Heart left ventricle (tissue), 16 donors: ENCODE results near the gene ZSCAN16. TPM values are rescaled to one million over a fixed set of nuclear protein-coding genes. Genes with fewer than 3 reads are reported as not detected.

ENCODE experiments used
- ATAC-seq, 4 donors: fragments of 200-7000 bp; cut with Tn5 transposase; one replicate each; pipeline ENCODE4 v1.9.1; 2020 to 2022; ENCODE audit warnings: moderate library complexity in 4 of 4, mild to moderate bottlenecking in 3 of 4, moderate number of reproducible peaks in 1 of 4
- DNase-seq, 5 donors: peaks; one replicate each; pipeline ENCODE4 v3.0.0-alpha.2; 2020
- H3K27ac ChIP-seq, 12 donors: fragments of 200-600 bp; sonication (generic) in 4 of 12; one replicate each; pipeline versions ENCODE4 v1.5.0 to v1.8.0; 2016 to 2022; ENCODE audit warnings: mild to moderate bottlenecking in 2 of 12
- H3K27me3 ChIP-seq, 9 donors: fragments of 200-600 bp; sonication (generic) in 2 of 9; one replicate each; pipeline versions ENCODE4 v1.5.1 to v1.8.0; 2016 to 2022; ENCODE audit warnings: mild to moderate bottlenecking in 3 of 9
- H3K36me3 ChIP-seq, 9 donors: fragments of 200-600 bp; sonication (generic) in 2 of 9; one replicate each; pipeline versions ENCODE4 v1.5.0 to v1.8.0; 2018 to 2022; ENCODE audit warnings: mild to moderate bottlenecking in 2 of 9
- H3K4me1 ChIP-seq, 12 donors: fragments of 200-600 bp; sonication (generic) in 4 of 12; one replicate each; pipeline versions ENCODE4 v1.5.0 to v1.8.0; 2016 to 2022; ENCODE audit warnings: mild to moderate bottlenecking in 3 of 12
- H3K4me3 ChIP-seq, 12 donors: fragments of 200-600 bp; sonication (generic) in 4 of 12; one replicate each; pipeline versions ENCODE4 v1.5.0 to v1.8.0; 2017 to 2022; ENCODE audit warnings: mild to moderate bottlenecking in 9 of 12, moderate library complexity in 4 of 12
- H3K9me3 ChIP-seq, 12 donors: fragments of 200-600 bp; sonication (generic) in 4 of 12; one replicate each; pipeline versions ENCODE4 v1.5.0 to v1.8.0; 2016 to 2022; ENCODE audit warnings: mild to moderate bottlenecking in 1 of 12
- CTCF ChIP-seq, 12 donors: fragments of 200-600 bp; sonication (generic) in 4 of 12; IDR thresholded peaks; one replicate each; pipeline versions ENCODE4 v1.5.0 to v1.8.0; 2018 to 2022; ENCODE audit warnings: antibody characterized with exemption in 12 of 12, mild to moderate bottlenecking in 5 of 12
- POLR2A ChIP-seq, 2 donors: fragments of 450-650 bp; IDR thresholded peaks; one replicate each; pipeline ENCODE4 v1.6.1; 2017; ENCODE audit warnings: antibody characterized with exemption in 2 of 2, mild to moderate bottlenecking in 2 of 2, moderate library complexity in 2 of 2
- WGBS, 4 donors: extraction: QIAGEN DNeasy Blood & Tissue Kit in 2 of 4; methylation state at CpG; one replicate each; pipeline versions ENCODE4 v1.1.5 to v1.1.7; 2013 to 2018; 5-methylcytosine and 5-hydroxymethylcytosine counted together
- intact Hi-C, 10 donors: fragments of 100-400 bp; cut with DNase I; formaldehyde crosslinking; loops; one replicate each; pipeline versions ENCODE4 v1.11.1 to v1.14.2; 2022
- polyA plus RNA-seq, 2 donors: library from polyadenylated mRNA; stranded (reverse); fragments of 200-250 nt; gene quantifications; one replicate each; pipeline ENCODE4 v1.2.3, GENCODE V29; 2013
- total RNA-seq, 9 donors: library from RNA; depleted of rRNA in 2 of 9; stranded (reverse); fragments of >200 nt in 2 of 9; fragmentation: NEBNext Ultra II Directional in 3 of 9; extraction: Animal tissue kit (Norgen Biotek cat#: 25700) in 3 of 9; gene quantifications; one replicate each; pipeline versions ENCODE4 v1.1.0 to v1.2.4, GENCODE V29; 2016 to 2023
- donor health status: ischemic (EF 13 %, LVEDD 7.1; RV severe dilation, severe dysfunction).
- donor health status: healthy with polysubstance abuse.
- donor health status: DM: no; HTN: yes; CAD: no.
- donor health status: DM: no; HTN: no; CAD: no.
- donor health status: ischemic (EF 25% LVEDD 6.9; RV normal size, moderate dysfunction).
- donor health status: ischemic (EF 25% LVEDD 5.7; RV mildly dilated, moderate dysfunction).
- donor health status: healthy.
- donor health status: DM: yes; HTN: yes; CAD: no.
- donor health status: ischemic (EF 35%, LVEDD 5.7; RV mildly dilated, moderate dysfunction).
- donor health status: nonischemic (EF 11% LVEDD 7.7; RV severe dilation, severe dysfunction).
- donor health status: DM: yes; HTN: yes; CAD: no.
- donor health status: PGD.
- donor health status: ischemic (EF 29% LVEDD 5.4; RV normal size, mild dysfunction).
- donor health status: nonischemic (EF 23%, LVEDD 6.1; RV moderate dilation, normal function).

Gene ZSCAN16
- total and polyA plus RNA-seq, 11 donors = 0.48 to 4.9 (median 2.2) TPM

- 79 to 88% (median 81%) methylated on average over 3 of the region's 3 CpGs for WGBS, 4 donors
- no peak for DNase-seq
- H3K9me3 ChIP-seq = no peaks in the 10 kb centered on the region
- intact Hi-C loops = no loop called here
- no peak for ATAC-seq
- no peaks in the 10 kb centered on the region for H3K27me3 ChIP-seq
- H3K4me3 ChIP-seq = no peak overlapping the region
- peaks cover 0 to 7% (median 5%) of the 10 kb centered on the region in 12 donors for H3K4me1 ChIP-seq
- no peak overlapping the region for H3K27ac ChIP-seq
- H3K36me3 ChIP-seq = no peaks in the 10 kb centered on the region
- TF ChIP-seq CTCF (IDR thresholded peaks at IDR 0.05) = no peak
- TF ChIP-seq POLR2A (IDR thresholded peaks at IDR 0.05) = no peak
Measured at GRCh38 chr6:28107506-28107905, 16.9 kb upstream of the ZSCAN16 start.

DNA sequence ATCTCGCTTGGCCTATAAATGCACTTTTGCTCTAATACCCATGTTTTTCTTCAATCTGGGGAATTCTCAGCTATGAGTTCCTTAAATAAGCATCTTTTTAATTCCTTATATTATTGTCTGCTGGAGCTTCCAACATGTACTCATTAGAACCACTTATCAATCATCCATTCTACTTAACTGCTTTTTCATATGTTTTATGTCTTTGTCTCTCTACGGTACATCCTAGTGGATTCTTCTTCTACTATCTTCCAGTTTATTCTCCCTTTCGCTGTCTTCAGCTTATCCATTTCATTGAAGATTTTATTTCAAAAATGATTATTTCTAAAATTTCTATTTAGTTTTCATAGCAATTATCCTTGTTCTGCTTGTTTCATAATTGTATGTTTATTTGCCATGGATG, 12.4 kb upstream of the ZSCAN16 start:
- no peak overlapping the region for H3K27ac ChIP-seq
- no peaks in the 10 kb centered on the region for H3K9me3 ChIP-seq
- H3K4me3 ChIP-seq = no peak overlapping the region
- peaks cover 0 to 28% (median 23%) of the 10 kb centered on the region in 9 donors for H3K36me3 ChIP-seq
- no peaks in the 10 kb centered on the region for H3K4me1 ChIP-seq
- DNase-seq (no peak), ATAC-seq (no peak)
- intact Hi-C loops = no loop called here
- TF ChIP-seq POLR2A (IDR thresholded peaks at IDR 0.05) (no peak), CTCF (IDR thresholded peaks at IDR 0.05) (no peak)
- 73 to 98% (median 76%) methylated on average over 3 of the region's 3 CpGs for WGBS, 4 donors
- no peaks in the 10 kb centered on the region for H3K27me3 ChIP-seq

DNA sequence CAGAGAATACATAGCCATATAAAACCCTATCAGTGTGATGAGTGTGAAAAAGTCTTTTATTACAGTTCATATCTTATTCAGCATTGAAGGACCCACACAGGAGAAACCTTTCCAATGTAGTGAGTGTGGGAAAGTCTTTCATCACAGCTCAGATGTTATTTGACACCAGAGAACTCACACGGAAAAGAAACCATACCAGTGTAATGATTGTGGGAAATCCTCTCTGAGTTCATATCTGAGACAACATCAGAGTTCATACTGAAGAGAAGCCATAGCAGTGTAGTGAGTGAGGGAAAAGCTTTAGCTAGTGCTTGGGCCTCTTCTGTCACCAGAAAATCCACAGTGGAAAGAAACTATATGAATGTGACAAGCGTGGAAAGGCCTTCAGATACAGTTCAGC, 8.6 kb upstream of the ZSCAN16 start:
- H3K27me3 ChIP-seq = no peaks in the 10 kb centered on the region
- H3K27ac ChIP-seq = no peak overlapping the region
- H3K4me1 ChIP-seq = no peaks in the 10 kb centered on the region
- no peak for DNase-seq
- H3K4me3 ChIP-seq = no peak overlapping the region
- TF ChIP-seq POLR2A (IDR thresholded peaks at IDR 0.05) (no peak), CTCF (IDR thresholded peaks at IDR 0.05) (no peak)
- no peaks in the 10 kb centered on the region for H3K9me3 ChIP-seq
- ATAC-seq = no peak
- H3K36me3 ChIP-seq = peaks cover 0 to 66% (median 61%) of the 10 kb centered on the region in 9 donors
- intact Hi-C loops = no loop called here
- WGBS, 4 donors = 65 to 78% (median 76%) methylated on average over 2 of the region's 2 CpGs

DNA sequence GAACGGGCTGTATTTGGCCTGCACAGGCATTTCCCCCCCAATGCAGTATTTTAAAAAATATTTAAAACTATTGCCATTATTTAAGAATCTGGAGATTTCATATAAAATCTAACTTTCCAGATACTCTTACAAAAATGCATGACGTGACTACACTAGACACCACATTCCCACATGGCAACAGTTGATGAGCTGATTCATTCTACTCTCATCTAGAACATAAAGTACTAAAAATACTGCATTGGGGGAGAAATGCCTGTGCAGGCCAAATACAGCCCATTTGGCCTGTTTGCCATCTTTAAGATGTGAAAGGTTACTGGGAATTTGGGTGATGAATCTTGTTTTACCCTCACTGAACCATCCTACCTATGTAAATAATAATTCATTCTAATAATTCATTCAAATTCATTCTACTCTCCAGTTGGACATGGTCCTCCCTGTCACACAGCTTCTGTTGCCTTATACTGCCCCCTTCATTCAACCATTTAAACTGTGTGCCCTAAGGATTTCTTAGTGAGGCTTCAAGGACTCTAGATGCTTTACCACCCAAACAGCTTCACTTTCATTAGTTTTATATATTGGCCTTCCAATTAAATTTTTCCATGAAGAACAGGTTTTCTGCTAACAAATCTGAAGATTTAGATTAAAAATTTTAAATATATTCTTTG, 6.9 kb upstream of the ZSCAN16 start:
- intact Hi-C loops = no loop called here
- H3K4me3 ChIP-seq = no peak overlapping the region
- H3K9me3 ChIP-seq = no peaks in the 10 kb centered on the region
- no peaks in the 10 kb centered on the region for H3K27me3 ChIP-seq
- no peak overlapping the region for H3K27ac ChIP-seq
- no peak for DNase-seq
- peaks cover 0 to 81% (median 73%) of the 10 kb centered on the region in 9 donors for H3K36me3 ChIP-seq
- no peaks in the 10 kb centered on the region for H3K4me1 ChIP-seq
- no peak for ATAC-seq
- no peak for TF ChIP-seq POLR2A (IDR thresholded peaks at IDR 0.05)
- TF ChIP-seq CTCF (IDR thresholded peaks at IDR 0.05) = no peak
- 92 to 97% (median 94%) methylated on average over 2 of the region's 2 CpGs for WGBS, 4 donors
